NCI-H82 (cell line): ENCODE results near the gene DNAJB1.
"Not testable (repeated sequence)": the region's sequence is repeated elsewhere in the genome, so short reads cannot be mapped to it uniquely, and the experiment has no call there.

Experiments
- DNase-seq: peaks from one replicate; lab custom pipeline; 2025; lab: John Stamatoyannopoulos, UW

Gene DNAJB1

GRCh38 chr19:14517840-14518505 lies at the start of gene DNAJB1:
Gene DNAJB1 (minus strand): TSS chr19:14518397. CDS start chr19:14518349, 48 bp downstream.
- peak; percentile 80 for DNase-seq

- no peak for DNase-seq
Observed at GRCh38 chr19:14567079-14567478, 48.9 kb upstream of the DNAJB1 start.

GRCh38 chr19:14566712-14567077 lies 48.5 kb upstream of the DNAJB1 start:
- DNase-seq: no peak

GRCh38 chr19:14565765-14566711 lies 47.8 kb upstream of the DNAJB1 start:
- DNase-seq: no peak

- no peak for DNase-seq
Observed at GRCh38 chr19:14565298-14565679, 47.1 kb upstream of the DNAJB1 start.

- DNase-seq: not testable (repeated sequence)
Observed at GRCh38 chr19:14564652-14565297, 46.6 kb upstream of the DNAJB1 start.

- DNase-seq: peak; percentile 99
Observed at GRCh38 chr19:14563989-14564651, 45.9 kb upstream of the DNAJB1 start.

GRCh38 chr19:14563590-14563926 lies 45.4 kb upstream of the DNAJB1 start:
- DNase-seq: no peak

GRCh38 chr19:14562660-14563589 lies 44.7 kb upstream of the DNAJB1 start:
- no peak for DNase-seq

GRCh38 chr19:14561847-14562351 lies 43.7 kb upstream of the DNAJB1 start:
- no peak for DNase-seq

- DNase-seq: no peak
Observed at GRCh38 chr19:14561249-14561648, 43.1 kb upstream of the DNAJB1 start.

GRCh38 chr19:14560776-14561108 lies 42.5 kb upstream of the DNAJB1 start:
- DNase-seq: no peak

- DNase-seq: no peak
Observed at GRCh38 chr19:14559916-14560775, 41.9 kb upstream of the DNAJB1 start.

- no peak for DNase-seq
Observed at GRCh38 chr19:14558370-14559066, 40.3 kb upstream of the DNAJB1 start.

- DNase-seq: peak; percentile 84
Observed at GRCh38 chr19:14556662-14557188, 38.5 kb upstream of the DNAJB1 start.

GRCh38 chr19:14555918-14556661 lies 37.9 kb upstream of the DNAJB1 start:
- DNase-seq: no peak

GRCh38 chr19:14554382-14554812 lies 36.2 kb upstream of the DNAJB1 start:
- DNase-seq: peak; percentile 56

- no peak for DNase-seq
Observed at GRCh38 chr19:14553939-14554243, 35.7 kb upstream of the DNAJB1 start.
